Dendritic cell treated with granulocyte-macrophage colony-stimulating factor and Interleukin-4, amounts not matched to agents 40 ng/mL and 50 ng/mL, for 4 days (primary cell): ENCODE data around the gene ZNF394.
"Not testable (repeated sequence)": the region's sequence is repeated elsewhere in the genome, so short reads cannot be mapped to it uniquely, and the experiment has no call there.

Experiments used
- H3K27ac Mint-ChIP-seq: one replicate; pipeline ENCODE4 v1.8.0; 2022; ENCODE audit warnings: mild to moderate bottlenecking, mixed read lengths
- H3K27me3 Mint-ChIP-seq: one replicate; pipeline ENCODE4 v1.8.0; 2022; ENCODE audit warnings: mild to moderate bottlenecking, mixed read lengths
- H3K36me3 Mint-ChIP-seq: one replicate; pipeline ENCODE4 v1.8.0; 2022; ENCODE audit warnings: low read depth, mixed read lengths
- H3K4me1 Mint-ChIP-seq: one replicate; pipeline ENCODE4 v1.8.0; 2022; ENCODE audit warnings: low read depth, mixed read lengths
- H3K4me3 Mint-ChIP-seq: one replicate; pipeline ENCODE4 v1.8.0; 2022; ENCODE audit warnings: mild to moderate bottlenecking, moderate library complexity, mixed read lengths
- H3K9me3 Mint-ChIP-seq: one replicate; pipeline ENCODE4 v1.8.0; 2022; ENCODE audit warnings: mixed read lengths
- intact Hi-C: fragments of 100-400 bp; cut with micrococcal nuclease; formaldehyde crosslinking; loops from one replicate; pipeline ENCODE4 v1.15.0; 2022

The ZNF394 gene

GRCh38 chr7:99499721-99500636 lies at the start of gene ZNF394:
Gene ZNF394, minus strand, starts transcription at chr7:99500281. Its CDS starts 188 bp downstream, at chr7:99500093.
- intact Hi-C loops, result loop anchor here (1.0 to 10.0 kb wide), 2 partner anchors 27 to 115 kb away; partner anchors contain the start of gene ZSCAN25
- Mint-ChIP-seq H3K4me1 (peaks cover 14% of the 10 kb centered on the region), H3K36me3 (peaks cover 61% of the 10 kb centered on the region), H3K4me3 (peak within 1 kb of the TSS; percentile 96), H3K27ac (peak within 1 kb of the TSS; percentile 95), H3K9me3 (no peaks in the 10 kb centered on the region), H3K27me3 (no peaks in the 10 kb centered on the region)

- Mint-ChIP-seq H3K4me1 (peaks cover 28% of the 10 kb centered on the region), H3K9me3 (peaks cover 17% of the 10 kb centered on the region), H3K36me3 (peaks cover 59% of the 10 kb centered on the region)
- H3K27ac Mint-ChIP-seq, H3K4me3 Mint-ChIP-seq, intact Hi-C loops, H3K27me3 Mint-ChIP-seq: not testable (repeated sequence)
Measured at GRCh38 chr7:99549545-99549944, 49.5 kb upstream of the ZNF394 start.

GRCh38 chr7:99545308-99545707 lies 45.2 kb upstream of the ZNF394 start:
- H3K27me3 Mint-ChIP-seq, H3K4me3 Mint-ChIP-seq, intact Hi-C loops, H3K4me1 Mint-ChIP-seq, H3K27ac Mint-ChIP-seq: not testable (repeated sequence)
- Mint-ChIP-seq H3K9me3 (peaks cover 54% of the 10 kb centered on the region), H3K36me3 (peaks cover 51% of the 10 kb centered on the region)

- H3K27me3 Mint-ChIP-seq, result no peaks in the 10 kb centered on the region
- H3K27ac Mint-ChIP-seq, result no peak overlapping the region
- no peaks in the 10 kb centered on the region for H3K4me1 Mint-ChIP-seq
- H3K36me3 Mint-ChIP-seq, result peaks cover 42% of the 10 kb centered on the region
- H3K9me3 Mint-ChIP-seq, result peaks cover 68% of the 10 kb centered on the region
- intact Hi-C loops, result no loop called here
- no peak overlapping the region for H3K4me3 Mint-ChIP-seq
Measured at GRCh38 chr7:99543916-99544315, 43.8 kb upstream of the ZNF394 start.

- Mint-ChIP-seq H3K4me3 (no peak overlapping the region), H3K36me3 (peaks cover 34% of the 10 kb centered on the region), H3K9me3 (peaks cover 71% of the 10 kb centered on the region), H3K27me3 (no peaks in the 10 kb centered on the region), H3K4me1 (no peaks in the 10 kb centered on the region), H3K27ac (no peak overlapping the region)
- intact Hi-C loops, result no loop called here
Measured at GRCh38 chr7:99543081-99543671, 43.1 kb upstream of the ZNF394 start.

- Mint-ChIP-seq H3K4me3 (no peak overlapping the region), H3K4me1 (no peaks in the 10 kb centered on the region), H3K27me3 (no peaks in the 10 kb centered on the region), H3K27ac (no peak overlapping the region), H3K9me3 (peaks cover 74% of the 10 kb centered on the region), H3K36me3 (peaks cover 23% of the 10 kb centered on the region)
- intact Hi-C loops, result no loop called here
Measured at GRCh38 chr7:99541212-99541611, 41.1 kb upstream of the ZNF394 start.

- Mint-ChIP-seq H3K36me3 (peaks cover 23% of the 10 kb centered on the region), H3K4me3 (no peak overlapping the region), H3K4me1 (no peaks in the 10 kb centered on the region), H3K27ac (no peak overlapping the region), H3K27me3 (no peaks in the 10 kb centered on the region), H3K9me3 (peaks cover 79% of the 10 kb centered on the region)
- intact Hi-C loops, result no loop called here
Measured at GRCh38 chr7:99540542-99540941, 40.5 kb upstream of the ZNF394 start.

DNA sequence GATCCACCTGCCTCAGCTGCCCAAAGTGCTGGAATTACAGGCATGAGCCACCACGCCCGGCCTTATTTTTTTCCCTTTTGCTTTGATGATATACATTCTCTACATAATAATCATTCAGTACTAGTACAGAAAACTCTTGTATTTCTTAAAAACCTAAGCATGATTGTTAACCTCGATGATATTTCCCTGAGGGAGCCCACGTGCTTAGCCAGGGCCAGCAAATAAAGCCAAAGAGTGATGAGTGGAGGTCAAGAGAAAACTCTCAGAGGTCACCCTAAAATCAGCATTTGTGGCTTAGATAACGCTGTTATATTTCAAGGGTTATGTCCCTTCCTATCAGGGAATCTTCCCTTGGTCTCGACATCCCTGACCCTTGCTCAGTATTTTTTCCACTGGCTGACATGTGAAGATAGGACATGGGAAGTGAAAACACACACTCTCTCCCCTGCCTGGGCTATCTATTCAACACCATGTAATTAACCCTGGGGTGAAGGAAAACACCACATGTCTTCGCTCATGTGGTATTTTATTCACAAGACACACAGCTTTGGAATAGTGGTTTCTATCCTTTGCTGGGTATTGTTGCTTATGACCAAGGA lies 39.2 kb upstream of the ZNF394 start:
- H3K36me3 Mint-ChIP-seq, result peaks cover 17% of the 10 kb centered on the region
- no peak overlapping the region for H3K4me3 Mint-ChIP-seq
- H3K4me1 Mint-ChIP-seq, result no peaks in the 10 kb centered on the region
- intact Hi-C loops, result no loop called here
- H3K27ac Mint-ChIP-seq, result no peak overlapping the region
- peaks cover 72% of the 10 kb centered on the region for H3K9me3 Mint-ChIP-seq
- H3K27me3 Mint-ChIP-seq, result no peaks in the 10 kb centered on the region

DNA sequence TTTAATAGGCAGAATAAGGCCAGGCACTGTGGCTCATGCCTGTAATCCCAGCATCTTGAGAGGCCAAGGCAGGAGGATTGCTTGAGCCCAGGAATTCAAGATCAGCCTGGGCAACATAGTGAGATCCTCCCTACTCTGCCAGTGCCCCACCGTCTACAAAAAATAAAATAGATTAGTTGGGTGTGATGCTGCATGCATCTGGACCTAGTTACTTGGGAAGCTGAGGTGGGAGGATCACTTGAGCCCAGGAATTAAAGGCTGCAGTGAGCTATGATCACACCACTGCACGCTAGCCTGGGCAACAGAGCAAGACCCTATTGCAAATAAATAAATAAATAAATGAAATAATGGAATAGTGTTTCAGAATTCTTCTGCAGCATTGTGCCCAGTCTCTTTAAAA lies 35.6 kb upstream of the ZNF394 start:
- Mint-ChIP-seq H3K9me3 (peaks cover 74% of the 10 kb centered on the region), H3K27ac (no peak overlapping the region), H3K4me3 (no peak overlapping the region), H3K4me1 (no peaks in the 10 kb centered on the region), H3K36me3 (peaks cover 18% of the 10 kb centered on the region), H3K27me3 (no peaks in the 10 kb centered on the region)
- intact Hi-C loops, result no loop called here

- Mint-ChIP-seq H3K4me1 (no peaks in the 10 kb centered on the region), H3K27me3 (no peaks in the 10 kb centered on the region), H3K4me3 (no peak overlapping the region), H3K9me3 (peaks cover 67% of the 10 kb centered on the region), H3K36me3 (peaks cover 61% of the 10 kb centered on the region), H3K27ac (no peak overlapping the region)
- intact Hi-C loops, result no loop called here
Measured at GRCh38 chr7:99531354-99531765, 31.3 kb upstream of the ZNF394 start.

GRCh38 chr7:99525713-99526440 lies 25.8 kb upstream of the ZNF394 start:
- no peak overlapping the region for H3K4me3 Mint-ChIP-seq
- no peak overlapping the region for H3K27ac Mint-ChIP-seq
- H3K27me3 Mint-ChIP-seq, result no peaks in the 10 kb centered on the region
- H3K4me1 Mint-ChIP-seq, result peaks cover 12% of the 10 kb centered on the region
- intact Hi-C loops, result no loop called here
- H3K9me3 Mint-ChIP-seq, result peaks cover 26% of the 10 kb centered on the region
- peaks cover 95% of the 10 kb centered on the region for H3K36me3 Mint-ChIP-seq

DNA sequence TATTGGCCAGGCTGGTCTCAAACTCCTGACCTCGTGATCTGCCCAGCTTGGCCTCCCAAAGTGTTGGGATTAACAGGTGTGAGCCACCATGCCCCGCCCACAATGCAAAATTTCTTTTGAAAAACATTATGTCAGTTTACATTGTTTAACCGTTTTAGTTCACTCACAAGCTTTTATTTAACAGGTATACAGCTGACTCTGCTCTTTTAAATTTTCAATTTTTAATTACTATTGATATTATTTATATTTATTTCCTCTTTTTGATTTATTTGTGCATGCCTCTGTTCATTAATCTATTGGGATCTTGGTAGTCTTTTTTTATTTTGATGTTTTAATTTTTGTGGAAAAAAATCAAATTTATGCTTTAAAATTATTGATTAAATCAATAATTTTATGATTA lies 21.3 kb upstream of the ZNF394 start:
- no peaks in the 10 kb centered on the region for H3K9me3 Mint-ChIP-seq
- H3K27me3 Mint-ChIP-seq, result no peaks in the 10 kb centered on the region
- intact Hi-C loops, result no loop called here
- no peak overlapping the region for H3K27ac Mint-ChIP-seq
- H3K4me3 Mint-ChIP-seq, result no peak overlapping the region
- peaks cover 87% of the 10 kb centered on the region for H3K36me3 Mint-ChIP-seq
- H3K4me1 Mint-ChIP-seq, result peaks cover 17% of the 10 kb centered on the region

- Mint-ChIP-seq H3K27ac (no peak overlapping the region), H3K27me3 (no peaks in the 10 kb centered on the region), H3K36me3 (peaks cover 85% of the 10 kb centered on the region), H3K9me3 (no peaks in the 10 kb centered on the region), H3K4me1 (peaks cover 20% of the 10 kb centered on the region), H3K4me3 (no peak overlapping the region)
- intact Hi-C loops, result no loop called here
Measured at GRCh38 chr7:99514050-99514449, 14.0 kb upstream of the ZNF394 start.

DNA sequence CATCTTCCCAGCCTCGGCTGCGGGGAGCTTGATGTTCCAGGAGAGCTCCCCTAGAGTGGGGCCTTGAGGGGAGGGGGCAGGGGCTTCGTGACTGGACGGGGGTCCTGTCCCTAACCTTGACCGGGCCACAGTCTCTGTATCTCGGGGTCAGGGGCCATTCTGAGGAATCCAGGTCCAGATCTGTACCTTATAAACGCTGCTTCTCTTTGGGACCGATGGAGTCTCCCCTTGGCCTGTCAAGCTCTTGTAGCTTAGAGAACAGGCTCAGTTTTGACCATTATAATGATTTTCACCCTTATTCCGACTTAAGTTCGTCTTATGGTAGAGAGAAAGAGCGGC lies 5.2 kb upstream of the ZNF394 start:
- Mint-ChIP-seq H3K4me3 (peak overlapping the region; percentile 84), H3K9me3 (no peaks in the 10 kb centered on the region), H3K27me3 (no peaks in the 10 kb centered on the region), H3K36me3 (peaks cover 31% of the 10 kb centered on the region), H3K27ac (peak overlapping the region; percentile 93), H3K4me1 (peaks cover 16% of the 10 kb centered on the region)
- intact Hi-C loops, result loop anchor here (2.0 to 10.0 kb wide), 2 partner anchors 54 to 110 kb away; partner anchors contain the start of genes ZNF655 and ZSCAN25
